Vagina (tissue), 2 donors: ENCODE measurements around the gene ALX1.

Experiments
- POLR2A ChIP-seq, 2 donors: fragments of 450-650 bp; IDR thresholded peaks; one replicate each; pipeline ENCODE4 v1.6.1; 2017; ENCODE audit warnings: antibody characterized with exemption in 2 of 2, mild to moderate bottlenecking in 2 of 2, moderate library complexity in 2 of 2
- POLR2AphosphoS5 ChIP-seq, 2 donors: sonication (generic); formaldehyde crosslinking; IDR thresholded peaks; one replicate each; pipeline ENCODE4 v1.9.0; 2017; ENCODE audit warnings: antibody characterized with exemption in 2 of 2, mild to moderate bottlenecking in 2 of 2, low read depth in 1 of 2; ENCODE audit not compliant: insufficient read depth in 1 of 2
- TF ChIP-seq, protein P1 (sequence below), 3 experiments: fragments of 450-650 bp in 2 of 3; fragments of 200-600 bp in 1 of 3; sonication (generic) in 1 of 3; IDR thresholded peaks; one replicate each; pipeline ENCODE4 v1.5.1; 2017 to 2019; ENCODE audit warnings: antibody characterized with exemption in 3 of 3, mild to moderate bottlenecking in 2 of 3, moderate library complexity in 2 of 3

GRCh38 chr12:85348779-85349178, 68.8 kb downstream of the ALX1 start:
- TF ChIP-seq, protein P1, sequence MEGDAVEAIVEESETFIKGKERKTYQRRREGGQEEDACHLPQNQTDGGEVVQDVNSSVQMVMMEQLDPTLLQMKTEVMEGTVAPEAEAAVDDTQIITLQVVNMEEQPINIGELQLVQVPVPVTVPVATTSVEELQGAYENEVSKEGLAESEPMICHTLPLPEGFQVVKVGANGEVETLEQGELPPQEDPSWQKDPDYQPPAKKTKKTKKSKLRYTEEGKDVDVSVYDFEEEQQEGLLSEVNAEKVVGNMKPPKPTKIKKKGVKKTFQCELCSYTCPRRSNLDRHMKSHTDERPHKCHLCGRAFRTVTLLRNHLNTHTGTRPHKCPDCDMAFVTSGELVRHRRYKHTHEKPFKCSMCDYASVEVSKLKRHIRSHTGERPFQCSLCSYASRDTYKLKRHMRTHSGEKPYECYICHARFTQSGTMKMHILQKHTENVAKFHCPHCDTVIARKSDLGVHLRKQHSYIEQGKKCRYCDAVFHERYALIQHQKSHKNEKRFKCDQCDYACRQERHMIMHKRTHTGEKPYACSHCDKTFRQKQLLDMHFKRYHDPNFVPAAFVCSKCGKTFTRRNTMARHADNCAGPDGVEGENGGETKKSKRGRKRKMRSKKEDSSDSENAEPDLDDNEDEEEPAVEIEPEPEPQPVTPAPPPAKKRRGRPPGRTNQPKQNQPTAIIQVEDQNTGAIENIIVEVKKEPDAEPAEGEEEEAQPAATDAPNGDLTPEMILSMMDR (IDR thresholded peaks at IDR 0.05) = no peak
- no peak for TF ChIP-seq POLR2A (IDR thresholded peaks at IDR 0.05)
- no peak for TF ChIP-seq POLR2AphosphoS5 (IDR thresholded peaks at IDR 0.05; ENCODE audit: insufficient read depth in 1 of 2, low read depth in 1 of 2)
